Inflammatory macrophage treated with lipopolysaccharide for 1 hour (primary cell): ENCODE results near the gene CHIC2.

Experiments
- DNase-seq, 2 donors: peaks; one replicate each; pipeline ENCODE4 v3.0.0-alpha.2; 2020 to 2022

Gene CHIC2

GRCh38 chr4:53997898-53998297 lies 66.5 kb downstream of the CHIC2 start:
- DNase-seq = no peak

GRCh38 chr4:53994382-53995102 lies 69.9 kb downstream of the CHIC2 start:
- DNase-seq = peak; percentile 13 to 23

GRCh38 chr4:53992785-53993184 lies 71.6 kb downstream of the CHIC2 start:
- no peak for DNase-seq

GRCh38 chr4:53991821-53992220 lies 72.6 kb downstream of the CHIC2 start:
- no peak for DNase-seq

- DNase-seq = no peak
Observed at GRCh38 chr4:53990641-53991040, 73.8 kb downstream of the CHIC2 start.

- DNase-seq = no peak
Observed at GRCh38 chr4:53987761-53988171, 76.6 kb downstream of the CHIC2 start.

GRCh38 chr4:53986062-53986461 lies 78.3 kb downstream of the CHIC2 start:
- no peak for DNase-seq

GRCh38 chr4:53981567-53981966 lies 82.8 kb downstream of the CHIC2 start:
- DNase-seq = no peak

GRCh38 chr4:53981066-53981465 lies 83.3 kb downstream of the CHIC2 start:
- no peak for DNase-seq

GRCh38 chr4:53974561-53974960 lies 89.8 kb downstream of the CHIC2 start:
- DNase-seq = no peak

GRCh38 chr4:53967986-53968385 lies 96.4 kb downstream of the CHIC2 start:
- no peak for DNase-seq

GRCh38 chr4:53963781-53964180 lies 100.6 kb downstream of the CHIC2 start:
- DNase-seq = no peak

GRCh38 chr4:53963336-53963735 lies 101.1 kb downstream of the CHIC2 start:
- no peak for DNase-seq

GRCh38 chr4:53962516-53963225 lies 101.7 kb downstream of the CHIC2 start:
- DNase-seq = no peak

GRCh38 chr4:53961351-53961750 lies 103.1 kb downstream of the CHIC2 start:
- DNase-seq = no peak

GRCh38 chr4:53960843-53961242 lies 103.6 kb downstream of the CHIC2 start:
- DNase-seq = no peak
